Measurements from ENCODE around the gene B3GNT9.

Gene B3GNT9

DNA sequence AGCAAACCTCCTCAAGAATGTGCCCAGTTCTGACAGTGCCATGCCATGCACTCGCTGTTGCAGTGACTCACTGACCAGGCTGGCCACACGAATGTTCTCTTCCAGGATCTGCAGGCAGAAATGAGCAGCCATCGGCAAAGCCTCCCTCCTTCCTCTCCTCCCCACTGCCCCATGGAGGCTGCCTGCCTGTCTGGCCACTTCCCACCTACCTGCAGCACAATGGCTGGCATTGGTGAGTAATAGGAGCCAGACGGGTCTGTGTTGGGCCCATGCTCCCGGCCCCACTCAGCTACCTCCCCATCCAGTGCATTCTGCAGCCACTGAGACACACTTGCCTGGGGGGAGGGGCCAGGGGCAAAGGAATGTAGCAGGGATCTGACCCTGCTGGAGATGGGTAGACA, 35.8 kb upstream of the B3GNT9 start:
- H3K4me3 ChIP-seq (replicated peaks; ENCODE audit: low read depth, low read length) = no peak overlapping the region
- TF ChIP-seq, protein P1, sequence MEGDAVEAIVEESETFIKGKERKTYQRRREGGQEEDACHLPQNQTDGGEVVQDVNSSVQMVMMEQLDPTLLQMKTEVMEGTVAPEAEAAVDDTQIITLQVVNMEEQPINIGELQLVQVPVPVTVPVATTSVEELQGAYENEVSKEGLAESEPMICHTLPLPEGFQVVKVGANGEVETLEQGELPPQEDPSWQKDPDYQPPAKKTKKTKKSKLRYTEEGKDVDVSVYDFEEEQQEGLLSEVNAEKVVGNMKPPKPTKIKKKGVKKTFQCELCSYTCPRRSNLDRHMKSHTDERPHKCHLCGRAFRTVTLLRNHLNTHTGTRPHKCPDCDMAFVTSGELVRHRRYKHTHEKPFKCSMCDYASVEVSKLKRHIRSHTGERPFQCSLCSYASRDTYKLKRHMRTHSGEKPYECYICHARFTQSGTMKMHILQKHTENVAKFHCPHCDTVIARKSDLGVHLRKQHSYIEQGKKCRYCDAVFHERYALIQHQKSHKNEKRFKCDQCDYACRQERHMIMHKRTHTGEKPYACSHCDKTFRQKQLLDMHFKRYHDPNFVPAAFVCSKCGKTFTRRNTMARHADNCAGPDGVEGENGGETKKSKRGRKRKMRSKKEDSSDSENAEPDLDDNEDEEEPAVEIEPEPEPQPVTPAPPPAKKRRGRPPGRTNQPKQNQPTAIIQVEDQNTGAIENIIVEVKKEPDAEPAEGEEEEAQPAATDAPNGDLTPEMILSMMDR (IDR thresholded peaks at IDR 0.05; ENCODE audit: low read length, missing control alignments) = no peak
- no peak for DNase-seq (ENCODE audit: low read depth)

DNA sequence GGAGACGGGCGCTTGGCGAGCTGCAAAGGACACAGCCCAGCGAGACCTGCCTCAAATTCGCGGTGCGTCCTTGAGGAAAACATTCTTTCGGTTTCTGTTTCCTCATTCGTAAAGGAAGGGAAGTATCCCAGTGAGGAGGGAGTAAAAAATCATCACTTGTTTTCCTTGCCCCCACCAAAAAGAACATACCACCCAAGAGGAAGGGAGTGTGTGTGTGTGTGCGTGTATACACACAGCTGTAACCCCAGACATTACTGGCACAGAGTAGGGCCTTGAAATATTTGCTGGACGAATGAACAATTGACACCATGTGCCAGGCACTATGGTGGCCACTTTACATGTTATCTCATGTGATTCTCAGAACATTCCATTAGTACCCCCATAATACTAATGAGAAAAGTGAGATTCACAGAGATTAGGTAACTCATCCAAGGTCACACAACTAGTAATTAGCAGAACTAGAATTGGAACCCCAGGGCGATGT, 34.9 kb upstream of the B3GNT9 start:
- H3K4me3 ChIP-seq (replicated peaks; ENCODE audit: low read depth, low read length) = no peak overlapping the region
- DNase-seq (ENCODE audit: low read depth) = no peak
- TF ChIP-seq, protein P1 (IDR thresholded peaks at IDR 0.05; ENCODE audit: low read length, missing control alignments) = no peak

DNA sequence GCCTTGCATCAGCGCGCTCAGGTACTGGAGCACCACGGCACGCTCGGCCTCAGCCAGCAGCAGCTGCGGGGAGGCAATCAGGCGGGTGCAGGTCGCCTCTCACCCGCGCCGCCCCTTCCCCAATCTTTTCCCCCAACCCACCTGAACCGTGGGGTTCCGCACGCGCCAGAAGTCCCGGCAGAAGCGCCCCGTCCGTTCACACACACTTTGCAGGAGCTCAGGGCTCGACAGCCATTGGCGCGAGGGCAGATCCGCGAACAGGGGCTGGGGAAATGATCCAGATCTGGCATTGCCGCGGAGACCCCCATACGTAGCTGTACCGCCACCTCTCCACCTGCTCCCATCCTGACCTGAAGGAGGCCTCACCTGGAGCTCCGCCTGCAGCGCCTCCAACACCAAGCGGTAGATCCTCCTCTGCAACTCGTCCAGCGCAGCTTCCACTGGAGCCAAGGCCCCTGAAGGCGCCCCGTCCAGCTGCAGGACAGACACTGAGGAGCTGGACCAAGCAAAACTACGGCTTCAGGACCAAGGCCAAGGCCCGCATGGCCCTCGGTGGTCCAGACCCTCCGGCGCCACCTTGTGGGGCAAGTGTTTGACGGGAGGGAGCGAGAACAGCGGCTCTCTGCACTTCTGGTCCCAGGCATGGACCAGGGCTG, 34.3 kb upstream of the B3GNT9 start:
- TF ChIP-seq, protein P1 (IDR thresholded peaks at IDR 0.05; ENCODE audit: low read length, missing control alignments) = peak; percentile 82
- no peak overlapping the region for H3K4me3 ChIP-seq (replicated peaks; ENCODE audit: low read depth, low read length)
- peak; percentile 94 for DNase-seq (ENCODE audit: low read depth)

DNA sequence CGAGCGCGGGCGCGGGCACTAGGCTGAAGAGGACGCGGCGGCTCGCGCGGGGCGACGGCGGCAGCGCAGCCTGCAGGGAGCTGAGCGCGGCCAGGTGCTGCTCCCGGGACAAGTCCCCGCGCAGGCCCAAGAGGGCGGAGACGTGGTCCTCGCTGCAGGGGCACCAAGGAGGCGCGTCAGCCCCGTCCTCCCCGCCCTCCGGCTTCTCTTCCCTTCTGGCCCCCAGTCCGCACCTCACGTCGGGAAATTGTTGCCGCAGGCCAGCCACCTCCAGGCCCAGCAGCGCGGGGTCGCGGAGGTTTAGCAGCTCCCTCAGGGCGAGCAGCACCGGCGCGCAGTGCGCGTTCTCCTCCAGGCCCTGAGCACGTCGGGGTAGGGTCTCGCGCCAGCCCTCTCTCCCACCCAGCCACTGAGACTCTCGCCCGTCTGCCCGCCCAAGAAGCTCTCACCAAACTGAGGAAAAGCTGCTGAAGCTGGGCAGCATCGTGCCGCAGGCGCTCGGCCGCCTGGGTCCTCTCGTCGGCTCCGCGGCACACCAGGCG, 33.7 kb upstream of the B3GNT9 start:
- H3K4me3 ChIP-seq (replicated peaks; ENCODE audit: low read depth, low read length) = peak overlapping the region; percentile 71
- no peak for DNase-seq (ENCODE audit: low read depth)
- TF ChIP-seq, protein P1 (IDR thresholded peaks at IDR 0.05; ENCODE audit: low read length, missing control alignments) = no peak

DNA sequence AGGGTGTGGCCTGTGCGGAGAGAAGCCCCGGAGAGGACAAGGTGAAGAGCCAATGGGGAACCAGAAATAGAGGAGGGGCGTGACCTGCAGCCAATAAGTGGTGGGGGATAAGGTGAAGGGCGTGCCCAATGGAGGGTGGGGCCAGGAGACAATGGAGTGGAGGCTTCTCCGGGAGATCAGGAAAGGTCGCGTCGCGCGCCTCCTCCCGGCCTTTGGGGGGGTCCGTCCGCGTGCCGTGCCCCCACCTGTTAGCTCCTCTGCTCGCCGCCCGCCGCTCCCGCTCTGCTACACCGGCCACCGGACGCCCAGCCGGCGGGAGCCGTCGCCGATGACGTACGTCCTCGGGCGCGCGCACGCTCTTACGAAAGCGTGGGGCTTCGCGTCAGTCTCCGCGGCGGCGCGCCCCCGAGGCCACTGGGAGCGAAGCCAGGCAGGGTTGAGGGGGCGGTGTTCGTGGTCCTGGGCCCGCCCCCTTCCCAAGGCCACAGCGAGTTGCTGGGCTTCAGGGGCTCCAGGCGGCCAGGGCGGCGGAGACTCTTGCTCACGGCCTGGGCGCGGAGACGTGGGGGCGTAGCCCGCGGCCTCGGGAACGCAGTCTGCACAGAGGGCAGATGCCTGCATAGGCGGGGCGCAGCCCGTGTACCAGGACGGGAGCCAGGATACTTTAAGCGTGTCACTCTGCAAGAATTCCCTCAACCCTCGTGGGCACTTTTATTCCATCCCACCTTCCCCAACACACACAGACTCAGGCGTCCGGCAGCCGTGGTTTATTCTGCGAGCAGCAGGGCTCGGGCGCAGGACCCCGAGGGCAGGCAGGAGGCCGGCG, 33.0 kb upstream of the B3GNT9 start, which contains the start of gene MATCAP1:
Gene MATCAP1, minus strand, starts transcription at position 337 of the 826 bp plus-strand sequence. CDS start 3,353 bp downstream, outside the sequence.
- H3K4me3 ChIP-seq (replicated peaks; ENCODE audit: low read depth, low read length) = peak within 1 kb of the TSS; percentile 71
- DNase-seq (ENCODE audit: low read depth) = peak; percentile 98
- TF ChIP-seq, protein P1 (IDR thresholded peaks at IDR 0.05; ENCODE audit: low read length, missing control alignments) = no peak

DNA sequence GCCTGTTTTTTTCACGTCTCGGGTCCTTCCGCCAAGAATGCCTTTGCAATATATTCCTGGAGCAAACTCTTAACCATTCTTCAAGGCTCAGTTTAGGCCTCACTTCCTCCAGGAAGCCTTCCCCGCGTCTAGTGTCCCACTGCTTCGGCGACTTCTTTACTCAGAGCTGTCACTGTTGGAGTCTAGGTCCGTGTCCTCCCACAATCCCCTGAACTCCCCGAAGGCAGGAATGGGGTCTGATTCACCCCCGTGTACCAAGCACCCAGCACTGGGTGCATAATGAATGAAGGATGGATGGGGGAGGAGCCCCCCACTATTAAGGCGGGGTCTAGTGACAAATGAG, 32.5 kb upstream of the B3GNT9 start:
- TF ChIP-seq, protein P1 (IDR thresholded peaks at IDR 0.05; ENCODE audit: low read length, missing control alignments) = no peak
- no peak for DNase-seq (ENCODE audit: low read depth)
- H3K4me3 ChIP-seq (replicated peaks; ENCODE audit: low read depth, low read length) = peak overlapping the region; percentile 71

Measured in fibroblast of pulmonary artery (primary cell).